DOHH2 (cell line): ENCODE measurements around the gene BCL2.

Experiments used
- H3F3A ChIP-seq: fragments of 200-600 bp; sonication (generic), shearing (Covaris generic); 2 replicates; pipeline ENCODE4 v1.6.0; 2016; ENCODE audit warnings: antibody characterized with exemption, mild to moderate bottlenecking; ENCODE audit not compliant: control insufficient read depth, insufficient read depth
- H3K27ac ChIP-seq: fragments of 200-600 bp; sonication (generic); 2 replicates; pipeline ENCODE4 v1.5.1; 2014; ENCODE audit warnings: low read depth, mild to moderate bottlenecking, low read length, moderate library complexity
- H3K27me3 ChIP-seq: fragments of 200-600 bp; sonication (generic); 2 replicates; pipeline ENCODE4 v1.6.1; 2014; ENCODE audit warnings: mild to moderate bottlenecking, low read length, mixed read lengths; ENCODE audit not compliant: control insufficient read depth
- H3K36me3 ChIP-seq: fragments of 200-600 bp; sonication (generic); 2 replicates; pipeline ENCODE4 v1.6.1; 2014; ENCODE audit warnings: mild to moderate bottlenecking, low read length, moderate library complexity, mixed read lengths; ENCODE audit not compliant: control insufficient read depth
- H3K4me1 ChIP-seq: fragments of 200-600 bp; sonication (generic); 2 replicates; pipeline ENCODE4 v1.6.1; 2014; ENCODE audit warnings: mild to moderate bottlenecking, low read length, mixed read lengths; ENCODE audit not compliant: control insufficient read depth
- H3K4me2 ChIP-seq: fragments of 200-600 bp; sonication (generic); 2 replicates; pipeline ENCODE4 v1.6.0; 2014; ENCODE audit warnings: mild to moderate bottlenecking, low read length, moderate library complexity
- H3K4me3 ChIP-seq: fragments of 200-600 bp; sonication (generic); 2 replicates; pipeline ENCODE4 v1.5.1; 2014; ENCODE audit warnings: mild to moderate bottlenecking, low read length, mixed read lengths
- H3K79me2 ChIP-seq: fragments of 200-600 bp; sonication (generic); 2 replicates; pipeline ENCODE4 v1.6.1; 2014; ENCODE audit warnings: mild to moderate bottlenecking, low read length, mixed read lengths; ENCODE audit not compliant: control insufficient read depth
- H3K9me2 ChIP-seq: fragments of 200-600 bp; sonication (generic); replicated peaks from 2 replicates; pipeline ENCODE4 v1.6.1; 2014; ENCODE audit warnings: mild to moderate bottlenecking, low read length, mixed read lengths; ENCODE audit not compliant: control insufficient read depth
- H3K9me3 ChIP-seq: fragments of 200-600 bp; sonication (generic); 2 replicates; pipeline ENCODE4 v1.6.1; 2014; ENCODE audit warnings: antibody characterized with exemption, low read length, mixed read lengths; ENCODE audit not compliant: control insufficient read depth, insufficient read depth
- H4K20me1 ChIP-seq: fragments of 200-600 bp; sonication (generic); 2 replicates; pipeline ENCODE4 v1.6.0; 2014; ENCODE audit warnings: low read depth, mild to moderate bottlenecking, antibody characterized with exemption, low read length, moderate library complexity; ENCODE audit not compliant: control insufficient read depth, insufficient read depth
- EZH2phosphoT487 ChIP-seq: fragments of 200-600 bp; sonication (generic); IDR thresholded peaks from 2 replicates; pipeline ENCODE4 v1.6.1; 2017; ENCODE audit warnings: borderline replicate concordance, mild to moderate bottlenecking, antibody characterized with exemption, low read length, moderate library complexity, mixed read lengths
- TF ChIP-seq, protein P1 (sequence below): fragments of 200-600 bp; sonication (generic); IDR thresholded peaks from one replicate; pipeline ENCODE4 v1.5.1; 2014; ENCODE audit warnings: antibody characterized with exemption, mild to moderate bottlenecking, low read depth, low read length; ENCODE audit not compliant: poor library complexity, severe bottlenecking

Gene BCL2

DNA sequence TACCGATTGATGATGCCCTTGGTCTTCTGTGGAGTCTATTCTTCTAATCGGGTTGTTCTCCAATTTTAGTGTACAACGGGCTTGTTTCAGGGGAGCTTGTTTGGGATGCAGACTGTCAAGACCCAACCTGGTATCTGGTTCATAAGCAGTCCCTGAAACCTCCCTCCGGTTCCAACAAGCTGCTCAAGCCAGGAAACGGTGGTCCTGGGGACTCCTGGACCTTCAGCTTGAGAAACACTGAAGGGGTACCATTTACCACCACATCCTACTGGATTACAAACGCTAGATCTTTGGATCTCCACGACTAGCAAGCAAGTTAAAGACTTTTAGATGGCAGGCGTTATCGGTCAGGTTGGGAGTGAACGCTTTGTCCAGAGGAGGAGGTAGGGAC is 2.0 kb downstream of the BCL2 start:
- Histone ChIP-seq H3K9me2 (no peaks in the 10 kb centered on the region), H3K4me2 (peak overlapping the region; percentile 62), H3K4me3 (peak overlapping the region; percentile 74), H3K36me3 (peaks cover 71% of the 10 kb centered on the region), H3K4me1 (peaks cover 39% of the 10 kb centered on the region), H3K27ac (peak overlapping the region; percentile 82), H3K79me2 (peaks cover 79% of the 10 kb centered on the region), H3K9me3 (no peaks in the 10 kb centered on the region), H4K20me1 (peaks cover 30% of the 10 kb centered on the region; the same call in 1 of the 2 replicates), H3F3A (peaks cover 22% of the 10 kb centered on the region), H3K27me3 (peaks cover 27% of the 10 kb centered on the region)
- TF ChIP-seq EZH2phosphoT487 = no peak
- TF ChIP-seq, protein P1, sequence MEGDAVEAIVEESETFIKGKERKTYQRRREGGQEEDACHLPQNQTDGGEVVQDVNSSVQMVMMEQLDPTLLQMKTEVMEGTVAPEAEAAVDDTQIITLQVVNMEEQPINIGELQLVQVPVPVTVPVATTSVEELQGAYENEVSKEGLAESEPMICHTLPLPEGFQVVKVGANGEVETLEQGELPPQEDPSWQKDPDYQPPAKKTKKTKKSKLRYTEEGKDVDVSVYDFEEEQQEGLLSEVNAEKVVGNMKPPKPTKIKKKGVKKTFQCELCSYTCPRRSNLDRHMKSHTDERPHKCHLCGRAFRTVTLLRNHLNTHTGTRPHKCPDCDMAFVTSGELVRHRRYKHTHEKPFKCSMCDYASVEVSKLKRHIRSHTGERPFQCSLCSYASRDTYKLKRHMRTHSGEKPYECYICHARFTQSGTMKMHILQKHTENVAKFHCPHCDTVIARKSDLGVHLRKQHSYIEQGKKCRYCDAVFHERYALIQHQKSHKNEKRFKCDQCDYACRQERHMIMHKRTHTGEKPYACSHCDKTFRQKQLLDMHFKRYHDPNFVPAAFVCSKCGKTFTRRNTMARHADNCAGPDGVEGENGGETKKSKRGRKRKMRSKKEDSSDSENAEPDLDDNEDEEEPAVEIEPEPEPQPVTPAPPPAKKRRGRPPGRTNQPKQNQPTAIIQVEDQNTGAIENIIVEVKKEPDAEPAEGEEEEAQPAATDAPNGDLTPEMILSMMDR = no peak

DNA sequence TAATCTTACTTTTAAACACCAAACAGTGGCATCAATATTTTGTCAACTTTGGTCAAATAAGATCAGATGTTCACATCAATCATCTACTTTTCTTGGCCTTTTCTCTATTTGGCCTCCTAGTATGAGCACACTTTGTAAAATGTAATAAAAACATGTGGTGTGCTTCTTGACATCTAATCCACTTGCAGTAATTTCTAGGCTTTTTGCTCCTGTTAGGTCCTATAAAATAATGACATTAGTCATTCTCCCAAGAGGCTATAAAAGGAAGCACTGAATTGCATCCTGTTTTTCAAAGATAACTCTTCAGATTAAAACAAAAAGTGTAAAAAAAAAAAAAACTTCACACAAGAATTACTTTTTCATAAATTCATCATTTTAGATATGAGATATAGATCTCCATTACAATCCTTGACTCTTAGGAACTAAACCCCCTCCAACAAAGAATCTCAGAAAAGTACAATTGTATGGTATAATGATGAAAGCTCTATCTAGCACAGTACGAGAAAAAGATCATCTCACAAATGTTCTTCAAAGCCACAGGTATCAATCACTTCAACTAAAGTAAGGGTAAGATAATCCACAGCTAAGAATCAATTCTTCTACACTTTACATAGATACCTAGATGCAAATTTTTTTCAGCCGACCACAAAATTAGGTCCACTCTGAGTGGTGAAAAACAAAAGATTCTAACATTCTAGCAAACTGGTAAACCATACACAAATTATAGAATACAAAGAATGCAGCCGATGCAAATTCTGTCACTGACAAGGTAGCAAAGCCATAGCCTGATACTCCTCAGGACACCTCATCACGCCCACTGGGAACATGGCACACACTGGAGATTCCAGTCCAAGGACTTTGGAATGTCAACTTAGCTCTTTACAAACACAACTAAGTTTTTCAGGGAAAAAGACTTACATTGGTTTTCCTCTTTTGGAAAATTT is 2.7 kb downstream of the BCL2 start:
- TF ChIP-seq EZH2phosphoT487 = no peak
- peaks cover 86% of the 10 kb centered on the region for H3K79me2 ChIP-seq
- H3K4me1 ChIP-seq = peaks cover 39% of the 10 kb centered on the region
- peaks cover 29% of the 10 kb centered on the region for H3K27me3 ChIP-seq
- H3K9me3 ChIP-seq = no peaks in the 10 kb centered on the region
- peak overlapping the region; percentile 74 for H3K4me3 ChIP-seq
- peaks cover 20% of the 10 kb centered on the region for H3F3A ChIP-seq
- peaks cover 34% of the 10 kb centered on the region for H4K20me1 ChIP-seq
- H3K36me3 ChIP-seq = peaks cover 78% of the 10 kb centered on the region
- peak overlapping the region; percentile 82 for H3K27ac ChIP-seq
- peak overlapping the region; percentile 62 for H3K4me2 ChIP-seq
- H3K9me2 ChIP-seq = no peaks in the 10 kb centered on the region

DNA sequence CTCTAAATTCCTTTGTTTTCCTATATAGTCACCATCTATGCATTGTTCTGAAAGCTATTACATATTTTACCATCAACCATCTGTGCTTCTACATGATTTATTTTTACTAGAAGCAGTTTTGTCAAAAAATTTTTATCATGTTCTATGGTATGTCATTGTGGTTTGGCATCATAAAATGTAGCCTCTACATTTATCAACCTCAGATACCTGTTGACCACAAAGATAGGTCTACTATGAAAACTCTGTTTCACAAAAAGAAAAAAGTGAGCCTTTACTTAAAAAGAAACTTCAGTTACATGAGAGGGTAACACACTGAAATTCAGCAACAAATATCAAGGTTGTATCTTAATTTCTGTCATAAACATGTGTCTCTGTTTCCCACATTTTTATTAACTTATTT is 3.7 kb downstream of the BCL2 start:
- Histone ChIP-seq H3K4me3 (peak overlapping the region; percentile 74), H3K27me3 (peaks cover 33% of the 10 kb centered on the region), H3K4me2 (peak overlapping the region; percentile 62), H3K36me3 (peaks cover 88% of the 10 kb centered on the region), H4K20me1 (peaks cover 42% of the 10 kb centered on the region), H3F3A (peaks cover 18% of the 10 kb centered on the region), H3K9me2 (no peaks in the 10 kb centered on the region), H3K79me2 (peaks cover 94% of the 10 kb centered on the region), H3K4me1 (peaks cover 39% of the 10 kb centered on the region), H3K9me3 (no peaks in the 10 kb centered on the region), H3K27ac (peak overlapping the region; percentile 82)
- TF ChIP-seq EZH2phosphoT487 = no peak

DNA sequence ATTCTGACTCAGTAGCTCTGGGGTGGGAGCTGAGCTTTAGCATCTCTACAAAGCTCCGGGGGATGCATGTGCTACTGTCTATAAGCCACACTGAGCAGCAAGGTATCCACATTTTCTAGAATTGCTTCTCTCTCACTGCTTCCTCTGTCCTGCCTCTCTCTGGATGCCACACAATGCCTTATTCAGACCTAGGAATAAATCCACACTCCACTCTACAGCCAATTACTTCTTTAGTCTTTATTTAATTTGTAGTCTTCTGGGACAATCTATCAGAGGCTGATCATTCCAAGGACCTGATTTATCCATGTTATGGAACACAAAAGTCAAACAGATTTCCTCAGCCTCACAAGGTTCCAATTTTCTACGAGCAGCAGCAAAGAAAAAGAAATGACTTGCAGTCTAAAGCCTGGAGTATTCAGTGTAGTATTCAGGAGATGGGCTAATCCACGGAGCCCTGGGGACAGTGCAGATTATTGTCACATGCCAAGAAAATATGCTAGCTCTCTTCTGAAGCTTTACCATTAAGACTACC is 4.4 kb downstream of the BCL2 start:
- peak overlapping the region; percentile 82 for H3K27ac ChIP-seq

More for the DNA sequence above, 4.4 kb downstream of the BCL2 start:
- H4K20me1 ChIP-seq = peaks cover 42% of the 10 kb centered on the region
- peak overlapping the region; percentile 62 for H3K4me2 ChIP-seq
- no peaks in the 10 kb centered on the region for H3K9me2 ChIP-seq
- H3K36me3 ChIP-seq = peaks cover 94% of the 10 kb centered on the region
- peaks cover 43% of the 10 kb centered on the region for H3K4me1 ChIP-seq
- peaks cover 18% of the 10 kb centered on the region for H3F3A ChIP-seq
- peaks cover 96% of the 10 kb centered on the region for H3K79me2 ChIP-seq
- H3K9me3 ChIP-seq = no peaks in the 10 kb centered on the region
- H3K27me3 ChIP-seq = peaks cover 33% of the 10 kb centered on the region
- TF ChIP-seq, protein P1 = no peak
- TF ChIP-seq EZH2phosphoT487 = no peak
- peak overlapping the region; percentile 74 for H3K4me3 ChIP-seq
